ENCODE results near the gene CCSER1. TPM values are rescaled to one million over a fixed set of nuclear protein-coding genes. Genes with fewer than 3 reads are reported as not detected.

CCSER1 gene
- total and polyA plus RNA-seq, 10 donors, result 1.3 to 30.4 (median 20.4) TPM

GRCh38 chr4:90120815-90121214 is 6.4 kb upstream of the CCSER1 start:
- no peak for DNase-seq

GRCh38 chr4:90121676-90122354 is 5.4 kb upstream of the CCSER1 start:
- Histone ChIP-seq H3K36me3 (no peaks in the 10 kb centered on the region), H3K4me1 (peaks cover 0 to 6% (median 3%) of the 10 kb centered on the region in 6 donors), H3K27ac (no peak overlapping the region), H3K27me3 (replicated peaks in 1 of 7) (peaks cover 0 to 10% (median 0%) of the 10 kb centered on the region in 7 donors), H3K4me3 (no peak overlapping the region), H3K9me3 (no peaks in the 10 kb centered on the region)
- TF ChIP-seq POLR2AphosphoS5 (IDR thresholded peaks at IDR 0.05) (no peak), CTCF (IDR thresholded peaks at IDR 0.05 in 8 of 11, conservative IDR thresholded peaks at IDR 0.05 in 3 of 11) (no peak), POLR2A (IDR thresholded peaks at IDR 0.05) (no peak)
- 68 to 81% (median 75%) methylated on average over 3 of the region's 3 CpGs for WGBS, 5 donors
- intact Hi-C loops (cut with DNase I; ENCODE audit: low total_unique reads), result no loop called here
- DNase-seq, result no peak

More at GRCh38 chr4:90120815-90121214, 6.4 kb upstream of the CCSER1 start:
- no peaks in the 10 kb centered on the region for H3K4me1 ChIP-seq
- WGBS, 5 donors, result 67 to 80% (median 76%) methylated on average over 1 of the region's 1 CpG
- peaks cover 0 to under 1% (median 0%) of the 10 kb centered on the region in 7 donors for H3K27me3 ChIP-seq (replicated peaks in 1 of 7)
- no peak overlapping the region for H3K4me3 ChIP-seq
- no peaks in the 10 kb centered on the region for H3K9me3 ChIP-seq
- intact Hi-C loops (cut with DNase I; ENCODE audit: low total_unique reads), result no loop called here
- no peak overlapping the region for H3K27ac ChIP-seq
- TF ChIP-seq POLR2A (IDR thresholded peaks at IDR 0.05) (no peak), CTCF (IDR thresholded peaks at IDR 0.05 in 8 of 11, conservative IDR thresholded peaks at IDR 0.05 in 3 of 11) (no peak), POLR2AphosphoS5 (IDR thresholded peaks at IDR 0.05) (no peak)
- no peaks in the 10 kb centered on the region for H3K36me3 ChIP-seq

- Histone ChIP-seq H3K27me3 (replicated peaks in 1 of 7) (peaks cover 0 to 15% (median 0%) of the 10 kb centered on the region in 7 donors), H3K4me1 (peaks cover 0 to 11% (median 8%) of the 10 kb centered on the region in 6 donors), H3K27ac (no peak overlapping the region), H3K9me3 (no peaks in the 10 kb centered on the region), H3K36me3 (no peaks in the 10 kb centered on the region), H3K4me3 (no peak overlapping the region)
- DNase-seq, result no peak
- intact Hi-C loops (cut with DNase I; ENCODE audit: low total_unique reads), result no loop called here
- TF ChIP-seq POLR2A (IDR thresholded peaks at IDR 0.05) (no peak), CTCF (IDR thresholded peaks at IDR 0.05 in 8 of 11, conservative IDR thresholded peaks at IDR 0.05 in 3 of 11) (no peak), POLR2AphosphoS5 (IDR thresholded peaks at IDR 0.05) (no peak)
- WGBS, 5 donors, result 72 to 85% (median 78%) methylated on average over 7 of the region's 7 CpGs
These were observed 4.8 kb upstream of the CCSER1 start for GRCh38 chr4:90122355-90122748.

- H3K27me3 ChIP-seq (replicated peaks in 1 of 7), result peaks cover 0 to 31% (median 0%) of the 10 kb centered on the region in 7 donors
These were observed 2.9 kb upstream of the CCSER1 start for GRCh38 chr4:90124276-90124675.

More at GRCh38 chr4:90124276-90124675, 2.9 kb upstream of the CCSER1 start:
- no peaks in the 10 kb centered on the region for H3K36me3 ChIP-seq
- H3K9me3 ChIP-seq, result no peaks in the 10 kb centered on the region
- no peak overlapping the region for H3K4me3 ChIP-seq
- intact Hi-C loops (cut with DNase I; ENCODE audit: low total_unique reads), result no loop called here
- no peak overlapping the region for H3K27ac ChIP-seq
- peaks cover 0 to 29% (median 22%) of the 10 kb centered on the region in 6 donors for H3K4me1 ChIP-seq
- DNase-seq, result no peak
- TF ChIP-seq CTCF (IDR thresholded peaks at IDR 0.05 in 8 of 11, conservative IDR thresholded peaks at IDR 0.05 in 3 of 11) (no peak), POLR2AphosphoS5 (IDR thresholded peaks at IDR 0.05) (no peak), POLR2A (IDR thresholded peaks at IDR 0.05) (no peak)
